Spleen (tissue), 7 donors: ENCODE data around the gene SUN1.

Experiments used
- CTCF ChIP-seq, 11 experiments: fragments of 200-600 bp in 7 of 11; fragments of 450-650 bp in 4 of 11; sonication (generic) in 4 of 11; IDR thresholded peaks in 8 of 11; conservative IDR thresholded peaks in 3 of 11; 1 replicate in 7 of 11; 2 replicates in 4 of 11; pipeline versions ENCODE4 v1.4.0 to v1.8.0; 2016 to 2021; ENCODE audit warnings: antibody characterized with exemption in 11 of 11, inconsistent platforms in 4 of 11, mild to moderate bottlenecking in 1 of 11
- POLR2A ChIP-seq, 3 donors: fragments of 450-650 bp; IDR thresholded peaks; one replicate each; pipeline ENCODE4 v1.5.1; 2017; ENCODE audit warnings: antibody characterized with exemption in 3 of 3, mild to moderate bottlenecking in 1 of 3
- donor health status: DM: no; HTN: no; CAD: no; lungs with moderate emphysema.
- donor health status: DM: no; HTN: no; CAD: no.
- donor health status: DM: no; HTN: no; CAD: no.

GRCh38 chr7:913736-914520 lies 81.7 kb downstream of the SUN1 start:
- no peak for TF ChIP-seq POLR2A (IDR thresholded peaks at IDR 0.05)
- no peak for TF ChIP-seq CTCF (IDR thresholded peaks at IDR 0.05 in 8 of 11, conservative IDR thresholded peaks at IDR 0.05 in 3 of 11)
